ENCODE measurements around the gene SENP2. TPM values are rescaled to one million over a fixed set of nuclear protein-coding genes. Genes with fewer than 3 reads are reported as not detected.

SENP2 gene
- total and polyA plus RNA-seq, 2 experiments from 2014 or later = 19.0 to 20.1 TPM

- H4K20me1 ChIP-seq (ENCODE audit: insufficient read depth) = no peaks in the 10 kb centered on the region
- peak; percentile 99 for DNase-seq
- H3K36me3 ChIP-seq (ENCODE audit: low read depth) = no peaks in the 10 kb centered on the region
- in situ Hi-C loops (cut with MboI) = no loop called here
- peak overlapping the region; percentile 10 for H3K4me2 ChIP-seq (ENCODE audit: unreplicated experiment)
- peaks cover 22% of the 10 kb centered on the region for H3F3A ChIP-seq (ENCODE audit: insufficient read depth)
- H3K4me3 ChIP-seq = peak overlapping the region; percentile 19; the same call in 1 of the 2 replicates
- peak overlapping the region; percentile 56 for H3K27ac ChIP-seq
- 2 to 3% methylated on average over 3 of the region's 3 CpGs for WGBS, 2 experiments (ENCODE audit: low coverage in 1 of 2, low lambda C conversion rate in 2 of 2, missing lambda C conversion rate in 2 of 2)
- H3K9me2 ChIP-seq (ENCODE audit: insufficient read depth) = no peaks in the 10 kb centered on the region; the same call in 1 of the 2 replicates
- no peaks in the 10 kb centered on the region for H3K79me2 ChIP-seq (ENCODE audit: insufficient read depth)
- H3K4me1 ChIP-seq (ENCODE audit: insufficient read depth) = peaks cover 22% of the 10 kb centered on the region
- peak overlapping the region; percentile 25; the same call in 1 of the 2 replicates for H2AFZ ChIP-seq
- TF ChIP-seq EZH2phosphoT487 (IDR thresholded peaks at IDR 0.05; ENCODE audit: insufficient read depth, low read depth) (no peak), EZH2 (IDR thresholded peaks at IDR 0.05; ENCODE audit: insufficient read depth, poor library complexity, severe bottlenecking) (no peak)
- H3K9me3 ChIP-seq (ENCODE audit: low read depth) = no peaks in the 10 kb centered on the region
- no peaks in the 10 kb centered on the region for H3K27me3 ChIP-seq (replicated peaks; ENCODE audit: insufficient read depth)
- H3K9ac ChIP-seq = no peak overlapping the region
Measured at GRCh38 chr3:185549122-185549521, 37.0 kb upstream of the SENP2 start.

GRCh38 chr3:185549651-185550111 is 36.4 kb upstream of the SENP2 start:
- H3K27ac ChIP-seq = peak overlapping the region; percentile 42
- no peaks in the 10 kb centered on the region for H3K27me3 ChIP-seq (replicated peaks; ENCODE audit: insufficient read depth)
- H3K4me2 ChIP-seq (ENCODE audit: unreplicated experiment) = peak overlapping the region; percentile 1
- H3K9me2 ChIP-seq (ENCODE audit: insufficient read depth) = no peaks in the 10 kb centered on the region; the same call in 1 of the 2 replicates
- no peak overlapping the region for H2AFZ ChIP-seq
- H3K9me3 ChIP-seq (ENCODE audit: low read depth) = no peaks in the 10 kb centered on the region
- no peaks in the 10 kb centered on the region for H3K36me3 ChIP-seq (ENCODE audit: low read depth)
- peaks cover 22% of the 10 kb centered on the region for H3F3A ChIP-seq (ENCODE audit: insufficient read depth)
- no peak overlapping the region for H3K4me3 ChIP-seq
- no peaks in the 10 kb centered on the region for H3K79me2 ChIP-seq (ENCODE audit: insufficient read depth)
- no peaks in the 10 kb centered on the region for H4K20me1 ChIP-seq (ENCODE audit: insufficient read depth)
- peaks cover 22% of the 10 kb centered on the region for H3K4me1 ChIP-seq (ENCODE audit: insufficient read depth)
- no peak overlapping the region for H3K9ac ChIP-seq
- WGBS, 2 experiments (ENCODE audit: low coverage in 1 of 2, low lambda C conversion rate in 2 of 2, missing lambda C conversion rate in 2 of 2) = 57 to 64% methylated on average over 2 to 3 of the region's 3 CpGs
- in situ Hi-C loops (cut with MboI) = no loop called here
- no peak for TF ChIP-seq EZH2 (IDR thresholded peaks at IDR 0.05; ENCODE audit: insufficient read depth, poor library complexity, severe bottlenecking)
- no peak for TF ChIP-seq EZH2phosphoT487 (IDR thresholded peaks at IDR 0.05; ENCODE audit: insufficient read depth, low read depth)
- peak; percentile 31 for DNase-seq

- Histone ChIP-seq H3K27ac (peak within 1 kb of the TSS; percentile 6; the same call in 1 of the 2 replicates), H3K9ac (no peak within 1 kb of the TSS; the same call in 1 of the 2 replicates), H3K4me3 (peak within 1 kb of the TSS; percentile 22), H3K27me3 (replicated peaks; ENCODE audit: insufficient read depth) (no peaks in the 10 kb centered on the region), H2AFZ (peak within 1 kb of the TSS; percentile 24; the same call in 1 of the 2 replicates), H4K20me1 (ENCODE audit: insufficient read depth) (no peaks in the 10 kb centered on the region), H3F3A (ENCODE audit: insufficient read depth) (peaks cover 22% of the 10 kb centered on the region), H3K4me1 (ENCODE audit: insufficient read depth) (peaks cover 22% of the 10 kb centered on the region), H3K36me3 (ENCODE audit: low read depth) (no peaks in the 10 kb centered on the region), H3K9me2 (ENCODE audit: insufficient read depth) (no peaks in the 10 kb centered on the region; the same call in 1 of the 2 replicates), H3K4me2 (ENCODE audit: unreplicated experiment) (peak within 1 kb of the TSS; percentile 40), H3K79me2 (ENCODE audit: insufficient read depth) (no peaks in the 10 kb centered on the region), H3K9me3 (ENCODE audit: low read depth) (no peaks in the 10 kb centered on the region)
- no peak for TF ChIP-seq EZH2phosphoT487 (IDR thresholded peaks at IDR 0.05; ENCODE audit: insufficient read depth, low read depth)
- WGBS, 2 experiments (ENCODE audit: low coverage in 1 of 2, low lambda C conversion rate in 2 of 2, missing lambda C conversion rate in 2 of 2) = 16 to 22% methylated on average over 6 of the region's 6 CpGs
- in situ Hi-C loops (cut with MboI) = no loop called here
- DNase-seq = peak; percentile 76
Measured at GRCh38 chr3:185552358-185552877, 33.7 kb upstream of the SENP2 start, which contains the start of gene LIPH. TSS of gene LIPH (minus strand) at chr3:185552588. CDS start at chr3:185552471, 117 bp downstream.

- no peak overlapping the region for H3K4me2 ChIP-seq (ENCODE audit: unreplicated experiment)
- H3K36me3 ChIP-seq (ENCODE audit: low read depth) = no peaks in the 10 kb centered on the region
- H2AFZ ChIP-seq = no peak overlapping the region
- H3K9me2 ChIP-seq (ENCODE audit: insufficient read depth) = no peaks in the 10 kb centered on the region; the same call in 1 of the 2 replicates
- peaks cover 23% of the 10 kb centered on the region for H3K4me1 ChIP-seq (ENCODE audit: insufficient read depth)
- TF ChIP-seq EZH2 (IDR thresholded peaks at IDR 0.05; ENCODE audit: insufficient read depth, poor library complexity, severe bottlenecking) (no peak), EZH2phosphoT487 (IDR thresholded peaks at IDR 0.05; ENCODE audit: insufficient read depth, low read depth) (no peak)
- H3F3A ChIP-seq (ENCODE audit: insufficient read depth) = peaks cover 13% of the 10 kb centered on the region; the same call in 1 of the 2 replicates
- in situ Hi-C loops (cut with MboI) = no loop called here
- H3K9ac ChIP-seq = no peak overlapping the region
- no peaks in the 10 kb centered on the region for H4K20me1 ChIP-seq (ENCODE audit: insufficient read depth)
- DNase-seq = peak; percentile 19
- no peak overlapping the region for H3K4me3 ChIP-seq
- H3K27me3 ChIP-seq (replicated peaks; ENCODE audit: insufficient read depth) = no peaks in the 10 kb centered on the region
- H3K79me2 ChIP-seq (ENCODE audit: insufficient read depth) = no peaks in the 10 kb centered on the region
- no peaks in the 10 kb centered on the region for H3K9me3 ChIP-seq (ENCODE audit: low read depth)
- WGBS, 2 experiments (ENCODE audit: low coverage in 1 of 2, low lambda C conversion rate in 2 of 2, missing lambda C conversion rate in 2 of 2) = 66 to 69% methylated on average over 4 of the region's 4 CpGs
- H3K27ac ChIP-seq = no peak overlapping the region
Measured at GRCh38 chr3:185555101-185555501, 31.0 kb upstream of the SENP2 start.
